Smooth muscle cell of the coronary artery (primary cell): Measurements from ENCODE around the gene RGP1. TPM values are rescaled to one million over a fixed set of nuclear protein-coding genes. Genes with fewer than 3 reads are reported as not detected.

ENCODE experiments used
- total RNA-seq: library from RNA; depleted of rRNA; stranded (reverse); fragments of >200 nt; gene quantifications from 2 replicates; pipeline ENCODE4 v1.2.3, GENCODE V29; 2014; ENCODE audit warnings: low replicate concordance

RGP1 gene
- 8.3 and 11.0 TPM in 2 replicates for total RNA-seq

GRCh38 chr9:35748858-35749514 is at the start of gene RGP1, which contains the start of gene GBA2:
Gene RGP1 (plus strand): TSS chr9:35749287. CDS start chr9:35749756, 469 bp downstream.
Gene GBA2 (minus strand): TSS chr9:35749228. CDS start chr9:35748704, 524 bp downstream.

GRCh38 chr9:35732185-35732799 is 16.8 kb upstream of the RGP1 start, which contains the start of the genes CREB3 and TLN1:
Gene CREB3 (plus strand): TSS chr9:35732666. CDS start chr9:35732773, 107 bp downstream.
Gene TLN1 (minus strand): TSS chr9:35732195. CDS start chr9:35725694, 6,501 bp downstream.

GRCh38 chr9:35754264-35754663 is 5.2 kb downstream of the RGP1 start, which contains the start of gene MSMP:
Gene MSMP (minus strand): TSS chr9:35754276. CDS start chr9:35754129, 147 bp downstream.

GRCh38 chr9:35791297-35791921 is 42.3 kb downstream of the RGP1 start, which contains the start of gene NPR2:
Gene NPR2 (plus strand): TSS chr9:35791591. CDS start chr9:35792409, 818 bp downstream.

Other genes with a start within 250 kb of the RGP1 start
- gene TESK1, start 144.0 kb upstream of the RGP1 start, total RNA-seq, result 5.7 and 18.8 TPM in 2 replicates
- gene CD72, start 130.9 kb upstream of the RGP1 start, total RNA-seq, result 0.30 and 3.5 TPM in 2 replicates
- 0.12 and 0.15 TPM in 2 replicates for gene SIT1, start 98.4 kb upstream of the RGP1 start, total RNA-seq
- gene RMRP, start 91.3 kb upstream of the RGP1 start, total RNA-seq, result 21,628 and 54,922 TPM in 2 replicates
- 13.5 and 17.8 TPM in 2 replicates for gene CCDC107, start 91.0 kb upstream of the RGP1 start, total RNA-seq
- gene ARHGEF39, start 84.1 kb upstream of the RGP1 start, total RNA-seq, result 0.53 TPM in 1 of 2 replicates, not detected in the other
- 0.98 TPM in 1 of 2 replicates, not detected in the other for gene CA9, start 75.4 kb upstream of the RGP1 start, total RNA-seq
- 835 and 1,197 TPM in 2 replicates for gene TPM2, start 59.4 kb upstream of the RGP1 start, total RNA-seq
- 309 and 372 TPM in 2 replicates for gene TLN1, start 17.1 kb upstream of the RGP1 start, total RNA-seq
- 28.4 and 66.7 TPM in 2 replicates for gene CREB3, start 16.6 kb upstream of the RGP1 start, total RNA-seq
- gene GBA2, start 59 bp upstream of the RGP1 start, total RNA-seq, result 23.5 and 27.1 TPM in 2 replicates
- not detected in 2 replicates for gene MSMP, start 5.0 kb downstream of the RGP1 start, total RNA-seq
- 18.7 and 19.5 TPM in 2 replicates for gene NPR2, start 42.3 kb downstream of the RGP1 start, total RNA-seq
- 1.2 and 1.3 TPM in 2 replicates for gene SPAG8, start 63.0 kb downstream of the RGP1 start, total RNA-seq
- 11.3 and 37.8 TPM in 2 replicates for gene HINT2, start 65.8 kb downstream of the RGP1 start, total RNA-seq
- not detected in 2 replicates for gene FAM221B, start 79.4 kb downstream of the RGP1 start, total RNA-seq
- gene TMEM8B, start 79.9 kb downstream of the RGP1 start, total RNA-seq, result 1.6 and 2.3 TPM in 2 replicates
- gene OR13J1, start 121.1 kb downstream of the RGP1 start, total RNA-seq, result not detected in 2 replicates
- gene HRCT1, start 156.9 kb downstream of the RGP1 start, total RNA-seq, result 12.0 TPM in 1 of 2 replicates, not detected in the other
- 0.12 and 0.68 TPM in 2 replicates for gene SPAAR, start 160.2 kb downstream of the RGP1 start, total RNA-seq
- gene OR2S2, start 208.9 kb downstream of the RGP1 start, total RNA-seq, result 0.08 TPM in 1 of 2 replicates, not detected in the other